NT2/D1 (cell line): ENCODE results near the gene TUBA4B.

ENCODE experiments used
- DNase-seq: peaks from one replicate; pipeline ENCODE4 v3.0.0-alpha.2; 2011; ENCODE audit warnings: low read depth, low spot score
- H3K27me3 ChIP-seq: 2 replicates; pipeline ENCODE4 v1.6.0; 2011; ENCODE audit warnings: mild to moderate bottlenecking; ENCODE audit not compliant: insufficient read length, insufficient read depth
- H3K36me3 ChIP-seq: 2 replicates; pipeline ENCODE4 v1.6.1; 2011; ENCODE audit warnings: mild to moderate bottlenecking, low read length, mixed read lengths; ENCODE audit not compliant: insufficient read depth, insufficient read length
- H3K4me1 ChIP-seq: 2 replicates; pipeline ENCODE4 v1.5.1; 2011; ENCODE audit not compliant: insufficient read depth, insufficient read length
- H3K4me3 ChIP-seq: 2 replicates; pipeline ENCODE4 v1.5.1; 2011; ENCODE audit warnings: low read depth; ENCODE audit not compliant: insufficient read length
- H3K9ac ChIP-seq: 2 replicates; pipeline ENCODE4 v1.6.0; 2011; ENCODE audit warnings: low read depth; ENCODE audit not compliant: insufficient read length
- H3K9me3 ChIP-seq: 2 replicates; pipeline ENCODE4 v1.5.1; 2011; ENCODE audit warnings: mild to moderate bottlenecking, low read length; ENCODE audit not compliant: insufficient read depth
- SUZ12 ChIP-seq: IDR thresholded peaks from 2 replicates; pipeline ENCODE4 v1.6.1; 2011; ENCODE audit not compliant: insufficient read length, insufficient read depth; ENCODE audit errors: extremely low read depth
- YY1 ChIP-seq: IDR thresholded peaks from 2 replicates; pipeline ENCODE4 v1.6.1; 2011; ENCODE audit not compliant: insufficient read length, insufficient read depth
- ZNF274 ChIP-seq: IDR thresholded peaks from 2 replicates; pipeline ENCODE4 v1.6.1; 2011; ENCODE audit warnings: mild to moderate bottlenecking, low read depth, low read length

TUBA4B gene

DNA sequence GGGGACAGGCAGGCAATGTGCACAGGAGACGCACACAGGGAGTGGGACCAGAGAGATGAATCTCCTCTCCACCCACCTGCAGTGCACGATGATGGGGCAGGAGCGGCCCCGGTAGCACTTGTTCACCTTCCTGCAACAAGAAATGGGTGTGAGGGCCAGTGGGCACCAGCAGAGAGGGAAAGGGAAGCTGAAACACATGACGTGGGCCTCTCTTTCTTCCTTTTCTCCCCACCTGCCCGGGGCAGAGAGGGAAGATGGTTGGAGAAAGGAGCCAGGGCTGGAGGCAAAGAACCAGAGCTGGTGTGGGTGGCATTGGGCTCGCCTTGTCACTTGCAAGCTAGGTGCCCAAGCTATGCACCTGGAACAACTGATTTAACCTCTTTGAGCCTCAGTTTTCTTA lies 38.4 kb downstream of the TUBA4B start:
- peaks cover 32% of the 10 kb centered on the region for H3K9me3 ChIP-seq
- DNase-seq: no peak
- H3K27me3 ChIP-seq: peaks cover 3% of the 10 kb centered on the region
- no peak overlapping the region for H3K4me3 ChIP-seq
- peaks cover 13% of the 10 kb centered on the region for H3K4me1 ChIP-seq
- H3K36me3 ChIP-seq: peaks cover 25% of the 10 kb centered on the region
- no peak overlapping the region for H3K9ac ChIP-seq
- no peak for TF ChIP-seq YY1
- TF ChIP-seq SUZ12: no peak
- TF ChIP-seq ZNF274: no peak

DNA sequence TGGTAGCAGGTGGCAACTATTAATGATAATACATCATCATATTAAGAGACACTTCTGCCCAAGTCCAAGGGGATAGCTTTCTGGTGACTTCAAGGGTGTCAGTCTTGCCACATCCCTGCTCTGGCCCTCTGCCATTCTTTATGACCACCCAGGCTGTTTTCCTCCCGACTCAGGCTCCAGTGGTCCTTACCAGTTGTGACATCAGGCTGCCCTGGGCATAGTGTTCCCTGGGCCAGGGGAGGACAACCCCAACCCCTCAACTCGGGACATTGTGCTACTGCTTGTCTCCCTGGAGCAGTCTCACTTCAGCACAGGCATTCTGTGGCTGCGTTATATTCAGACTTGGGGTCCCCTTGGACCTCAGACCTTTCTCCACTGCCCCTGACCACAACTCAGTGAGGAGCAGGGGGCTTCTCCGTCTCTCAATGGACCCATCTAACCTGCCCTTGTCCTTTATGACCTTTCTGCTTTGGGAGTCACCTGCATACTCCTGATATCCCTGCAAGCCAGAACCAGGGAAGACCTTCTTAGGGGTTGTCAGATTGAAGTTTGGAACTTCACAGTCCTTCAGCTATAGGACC lies 39.0 kb downstream of the TUBA4B start:
- Histone ChIP-seq H3K9me3 (peaks cover 35% of the 10 kb centered on the region), H3K27me3 (peaks cover 3% of the 10 kb centered on the region), H3K4me3 (no peak overlapping the region), H3K4me1 (peaks cover 11% of the 10 kb centered on the region), H3K36me3 (peaks cover 25% of the 10 kb centered on the region), H3K9ac (no peak overlapping the region)
- TF ChIP-seq YY1 (no peak), SUZ12 (no peak), ZNF274 (no peak)
- DNase-seq: no peak

DNA sequence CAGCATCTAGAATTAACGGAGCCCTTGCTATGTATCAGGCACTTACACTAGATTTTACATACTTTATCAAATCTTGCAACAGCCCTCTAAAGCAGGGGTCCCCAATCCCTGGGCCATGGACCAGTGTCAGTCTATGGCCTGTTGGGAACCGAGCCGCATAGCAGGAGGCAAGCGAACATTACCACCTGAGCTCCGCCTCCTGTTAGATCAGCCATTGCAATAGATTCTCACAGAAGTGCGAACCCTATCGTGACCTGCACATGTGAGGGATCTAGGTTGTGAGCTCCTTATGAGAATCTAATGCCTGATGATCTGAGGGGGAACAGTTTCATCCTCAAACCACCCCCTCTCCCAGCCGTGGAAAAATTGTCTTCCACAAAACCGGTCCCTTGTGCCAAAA lies 39.6 kb downstream of the TUBA4B start:
- Histone ChIP-seq H3K9me3 (peaks cover 35% of the 10 kb centered on the region), H3K27me3 (peaks cover 3% of the 10 kb centered on the region), H3K9ac (no peak overlapping the region), H3K36me3 (peaks cover 30% of the 10 kb centered on the region), H3K4me1 (peaks cover 9% of the 10 kb centered on the region), H3K4me3 (no peak overlapping the region)
- no peak for TF ChIP-seq ZNF274
- DNase-seq: no peak

DNA sequence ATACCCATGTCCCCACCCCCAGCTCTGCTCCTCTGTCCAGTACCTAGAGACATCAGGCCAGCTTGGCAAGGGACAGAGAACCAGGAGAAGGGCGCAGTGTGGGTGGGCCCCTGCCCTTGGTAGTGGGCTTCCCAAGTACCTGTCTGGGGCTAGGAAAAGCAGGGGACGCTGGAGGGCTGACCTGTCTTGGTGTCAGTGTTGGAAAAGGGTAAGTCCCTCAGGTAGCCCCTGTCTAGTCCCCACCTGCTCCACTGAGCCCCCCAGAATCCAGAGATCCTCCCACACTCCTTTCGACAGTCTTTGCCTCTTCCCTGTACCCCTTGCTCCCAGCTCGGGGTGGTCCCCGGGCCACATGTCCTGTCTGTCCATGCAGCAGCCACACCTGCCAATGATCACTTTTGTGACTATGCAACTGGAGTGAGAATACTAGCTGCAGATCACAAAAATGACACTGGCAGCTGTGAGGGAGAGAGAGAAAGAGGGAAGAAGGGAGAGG lies 40.7 kb downstream of the TUBA4B start:
- DNase-seq: no peak
- no peak for TF ChIP-seq YY1
- TF ChIP-seq ZNF274: no peak
- no peak for TF ChIP-seq SUZ12
- Histone ChIP-seq H3K4me3 (no peak overlapping the region), H3K9me3 (peaks cover 35% of the 10 kb centered on the region), H3K9ac (no peak overlapping the region), H3K4me1 (peaks cover 8% of the 10 kb centered on the region), H3K36me3 (peaks cover 32% of the 10 kb centered on the region), H3K27me3 (peaks cover 4% of the 10 kb centered on the region)

DNA sequence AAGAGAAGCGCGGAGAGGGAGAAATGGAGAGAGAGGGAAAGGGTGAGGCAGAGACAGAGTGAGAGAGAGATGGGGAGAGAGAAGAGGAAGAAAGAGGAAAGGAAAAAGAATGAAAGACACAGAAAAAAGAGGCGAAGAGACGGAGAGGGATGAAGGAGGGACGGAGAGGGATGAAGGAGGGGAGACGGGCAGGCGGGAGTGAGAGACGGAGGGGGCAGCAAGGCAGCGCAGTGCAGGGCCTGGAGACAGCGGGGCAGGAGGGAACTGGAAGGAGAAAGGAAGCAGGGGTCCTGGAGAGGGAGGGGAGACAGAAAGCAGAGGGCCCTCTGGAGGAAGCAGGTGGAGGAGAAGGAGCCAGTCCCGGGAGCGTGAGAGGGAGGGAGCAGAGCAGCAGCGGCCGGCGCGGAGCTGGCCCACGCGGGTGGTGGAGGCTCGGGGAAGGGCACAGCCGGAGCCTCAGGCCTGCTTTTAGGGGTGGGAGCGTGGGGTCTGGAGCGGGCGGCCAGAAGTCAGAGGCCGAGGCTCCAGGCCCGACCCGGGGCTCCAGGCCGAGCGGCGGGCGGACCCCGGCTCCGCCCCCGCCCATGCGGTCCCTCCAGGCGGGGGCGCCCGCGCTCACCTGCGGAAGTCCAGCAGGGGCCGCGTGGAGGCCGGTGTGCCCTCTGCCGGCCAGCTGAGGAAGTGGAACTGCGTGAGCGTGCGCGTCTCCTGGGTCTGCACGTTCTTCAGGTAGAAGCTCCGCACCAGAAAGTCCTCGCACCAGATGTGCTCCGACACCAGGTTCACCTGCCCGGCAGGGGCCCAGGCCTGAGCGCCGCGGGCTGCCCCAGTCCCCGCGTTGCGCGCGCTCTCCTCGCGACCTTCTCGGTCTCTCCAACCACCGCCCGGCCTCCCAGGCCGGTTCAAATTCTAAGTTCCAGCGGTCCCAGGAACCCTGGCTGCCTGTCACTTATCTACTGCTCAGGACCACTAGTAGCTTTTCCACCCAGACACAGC lies 41.6 kb downstream of the TUBA4B start:
- Histone ChIP-seq H3K36me3 (peaks cover 41% of the 10 kb centered on the region), H3K27me3 (peaks cover 12% of the 10 kb centered on the region), H3K4me1 (peaks cover 9% of the 10 kb centered on the region), H3K9ac (peak overlapping the region; percentile 82), H3K9me3 (peaks cover 35% of the 10 kb centered on the region), H3K4me3 (peak overlapping the region; percentile 73)
- peak; percentile 90 for DNase-seq
- TF ChIP-seq YY1 (no peak), ZNF274 (no peak), SUZ12 (no peak)

DNA sequence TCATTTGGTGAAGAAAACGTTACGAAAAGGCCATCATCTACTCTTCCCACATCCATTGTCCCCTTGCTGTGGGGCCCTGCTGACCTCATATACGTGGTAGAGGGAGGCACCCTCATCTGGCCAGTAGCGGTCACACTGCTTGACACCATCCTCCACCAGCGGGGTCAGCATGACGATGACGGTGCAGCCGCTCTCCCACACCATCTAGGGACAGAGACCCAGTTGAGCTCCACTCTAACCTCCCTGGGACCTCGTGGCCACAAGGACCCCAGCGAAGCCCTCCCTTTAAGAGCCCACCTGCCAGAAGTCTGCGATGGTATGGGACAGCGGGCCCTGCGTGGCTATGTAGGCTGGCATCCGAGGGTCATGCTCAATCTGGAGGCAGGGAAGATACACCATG lies 43.1 kb downstream of the TUBA4B start:
- Histone ChIP-seq H3K9me3 (peaks cover 35% of the 10 kb centered on the region), H3K4me3 (no peak overlapping the region), H3K9ac (no peak overlapping the region), H3K36me3 (peaks cover 37% of the 10 kb centered on the region), H3K4me1 (peaks cover 14% of the 10 kb centered on the region), H3K27me3 (peaks cover 15% of the 10 kb centered on the region)
- no peak for DNase-seq
- no peak for TF ChIP-seq SUZ12

DNA sequence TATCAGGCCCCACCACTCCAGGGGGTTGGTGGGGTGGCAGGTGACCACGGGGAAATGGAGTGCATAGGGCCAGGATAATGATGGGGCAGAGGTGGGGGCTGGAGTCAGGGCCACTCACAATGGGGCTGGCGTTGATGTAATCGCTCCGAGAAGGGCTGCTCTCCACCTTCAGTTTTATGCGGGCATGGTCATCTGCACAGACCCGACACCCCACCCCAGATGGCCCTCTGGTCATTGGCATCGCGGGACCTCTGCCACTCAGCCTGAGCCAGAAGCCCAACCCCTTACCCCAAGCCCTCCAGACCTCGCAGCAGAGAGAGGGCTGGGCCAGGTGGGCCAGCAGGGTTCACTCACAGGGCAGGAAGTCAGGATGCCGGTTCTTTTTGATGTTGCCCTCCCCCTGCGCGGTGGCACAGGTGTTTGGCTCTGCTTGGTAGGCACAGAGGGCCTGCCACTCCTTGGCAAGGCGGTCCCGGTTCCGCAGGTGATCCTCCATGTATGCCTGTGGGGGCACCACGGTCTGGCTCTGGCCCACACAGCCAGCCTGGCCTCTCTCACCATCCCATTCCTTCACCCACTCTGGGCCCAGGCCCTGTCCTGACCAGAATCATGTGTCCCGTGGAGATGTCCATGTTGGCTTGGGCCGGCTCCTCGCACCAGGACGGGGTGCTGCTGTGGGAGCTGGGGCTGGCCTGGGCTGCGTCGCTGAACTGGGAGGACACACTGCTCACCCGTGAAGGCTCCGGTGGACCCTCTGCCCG lies 43.8 kb downstream of the TUBA4B start:
- no peak for DNase-seq
- peaks cover 35% of the 10 kb centered on the region for H3K9me3 ChIP-seq
- peaks cover 14% of the 10 kb centered on the region for H3K4me1 ChIP-seq
- H3K27me3 ChIP-seq: peaks cover 15% of the 10 kb centered on the region
- no peak for TF ChIP-seq YY1
- TF ChIP-seq ZNF274: no peak
- TF ChIP-seq SUZ12: no peak
- no peak overlapping the region for H3K9ac ChIP-seq
- peaks cover 41% of the 10 kb centered on the region for H3K36me3 ChIP-seq
- no peak overlapping the region for H3K4me3 ChIP-seq
